ENCODE results near the gene RDM1.

DNA sequence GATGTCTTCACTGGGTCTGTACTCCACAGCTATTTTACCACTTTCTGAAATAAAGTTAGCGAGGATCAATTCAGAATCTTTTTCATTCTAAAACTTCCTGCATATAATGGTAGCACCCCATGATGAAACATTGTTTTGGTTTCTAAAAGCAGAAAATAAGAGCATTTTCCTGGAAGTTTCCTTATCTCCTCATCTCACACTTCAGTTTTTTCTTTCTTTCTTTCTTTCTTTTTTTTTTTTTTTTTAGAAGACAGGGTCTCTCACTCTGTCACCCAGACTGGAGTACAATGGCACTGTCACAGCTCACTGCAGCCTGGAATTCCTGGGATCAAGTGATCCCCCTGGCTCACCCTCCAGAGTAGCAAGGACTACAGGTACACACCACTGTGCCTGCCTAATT, 10.3 kb downstream of the RDM1 start:
- no peak for TF ChIP-seq CTCF (IDR thresholded peaks at IDR 0.05)
- no peak for TF ChIP-seq POLR2A (IDR thresholded peaks at IDR 0.05)

All from stomach (tissue), 4 donors.